Transverse colon (tissue), 3 donors: ENCODE data around the gene SEC31A.

Experiments
- EP300 ChIP-seq: sonication (generic); formaldehyde crosslinking; IDR thresholded peaks from one replicate; pipeline ENCODE4 v1.6.1; 2017; ENCODE audit warnings: antibody characterized with exemption, low read depth
- TF ChIP-seq, protein P1 (sequence below), 5 experiments: fragments of 200-600 bp in 3 of 5; fragments of 450-650 bp in 2 of 5; sonication (generic) in 3 of 5; IDR thresholded peaks; 1 replicate in 2 of 5; 2 replicates in 3 of 5; pipeline ENCODE4 v1.5.1; 2016 to 2017; ENCODE audit warnings: antibody characterized with exemption in 5 of 5, inconsistent platforms in 3 of 5, mild to moderate bottlenecking in 2 of 5, moderate library complexity in 1 of 5

- TF ChIP-seq, protein P1, sequence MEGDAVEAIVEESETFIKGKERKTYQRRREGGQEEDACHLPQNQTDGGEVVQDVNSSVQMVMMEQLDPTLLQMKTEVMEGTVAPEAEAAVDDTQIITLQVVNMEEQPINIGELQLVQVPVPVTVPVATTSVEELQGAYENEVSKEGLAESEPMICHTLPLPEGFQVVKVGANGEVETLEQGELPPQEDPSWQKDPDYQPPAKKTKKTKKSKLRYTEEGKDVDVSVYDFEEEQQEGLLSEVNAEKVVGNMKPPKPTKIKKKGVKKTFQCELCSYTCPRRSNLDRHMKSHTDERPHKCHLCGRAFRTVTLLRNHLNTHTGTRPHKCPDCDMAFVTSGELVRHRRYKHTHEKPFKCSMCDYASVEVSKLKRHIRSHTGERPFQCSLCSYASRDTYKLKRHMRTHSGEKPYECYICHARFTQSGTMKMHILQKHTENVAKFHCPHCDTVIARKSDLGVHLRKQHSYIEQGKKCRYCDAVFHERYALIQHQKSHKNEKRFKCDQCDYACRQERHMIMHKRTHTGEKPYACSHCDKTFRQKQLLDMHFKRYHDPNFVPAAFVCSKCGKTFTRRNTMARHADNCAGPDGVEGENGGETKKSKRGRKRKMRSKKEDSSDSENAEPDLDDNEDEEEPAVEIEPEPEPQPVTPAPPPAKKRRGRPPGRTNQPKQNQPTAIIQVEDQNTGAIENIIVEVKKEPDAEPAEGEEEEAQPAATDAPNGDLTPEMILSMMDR (IDR thresholded peaks at IDR 0.05) = peak in 3 of 5 experiments; percentile 13 to 29 (median 21)
- TF ChIP-seq EP300 = no peak
Measured at GRCh38 chr4:82801910-82802521, 88.9 kb downstream of the SEC31A start.
